Measurements from ENCODE around the gene RIOX2. TPM values are rescaled to one million over a fixed set of nuclear protein-coding genes. Genes with fewer than 3 reads are reported as not detected.

Gene RIOX2
- total RNA-seq, 3 donors from 2014 or later (not counting 1 experiment from before 2014, with no cell fraction given), result 8.7 to 16.2 (median 13.5) TPM

DNA sequence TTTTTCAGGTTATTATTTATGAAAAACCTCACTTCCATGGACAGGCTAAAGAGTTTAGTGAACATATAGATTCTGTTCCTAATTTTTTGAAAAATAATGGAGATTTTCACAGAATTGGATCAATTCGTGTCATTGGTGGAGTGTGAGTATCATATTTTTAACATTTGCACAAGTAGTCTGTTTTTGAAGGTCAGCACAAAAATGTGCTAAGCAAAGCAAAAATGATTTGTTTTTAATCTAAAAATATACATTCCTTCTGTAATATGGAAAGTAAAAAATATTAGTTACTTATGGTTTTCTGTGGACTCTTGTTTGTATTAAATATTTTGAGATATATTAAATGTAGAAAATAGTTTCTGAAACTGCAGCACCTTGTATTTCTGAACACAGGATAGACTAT is 79.4 kb downstream of the RIOX2 start:
- Mint-ChIP-seq H3K27ac (no peak overlapping the region), H3K9me3 (no peaks in the 10 kb centered on the region), H3K4me1 (no peaks in the 10 kb centered on the region), H3K36me3 (no peaks in the 10 kb centered on the region), H3K4me3 (no peak overlapping the region), H3K27me3 (ENCODE audit: low read depth in 2 of 2) (peaks cover 0 to 3% of the 10 kb centered on the region in 2 donors)
- intact Hi-C loops (cut with micrococcal nuclease), result no loop called here
- Histone ChIP-seq H3K4me3 (ENCODE audit: low read length) (no peak overlapping the region), H3K27ac (ENCODE audit: low read length) (no peak overlapping the region), H3K27me3 (ENCODE audit: control insufficient read depth, insufficient read depth, low read length) (no peaks in the 10 kb centered on the region), H3K4me1 (ENCODE audit: control insufficient read depth, insufficient read depth, low read length) (no peaks in the 10 kb centered on the region), H3K36me3 (ENCODE audit: control insufficient read depth, insufficient read depth, low read length) (no peaks in the 10 kb centered on the region), H3K9me3 (ENCODE audit: control insufficient read depth, insufficient read depth, low read length) (no peaks in the 10 kb centered on the region)
- no peak for DNase-seq
- WGBS (ENCODE audit: insufficient coverage), result 80% methylated on average over 1 of the region's 1 CpG
- TF ChIP-seq, protein P1, sequence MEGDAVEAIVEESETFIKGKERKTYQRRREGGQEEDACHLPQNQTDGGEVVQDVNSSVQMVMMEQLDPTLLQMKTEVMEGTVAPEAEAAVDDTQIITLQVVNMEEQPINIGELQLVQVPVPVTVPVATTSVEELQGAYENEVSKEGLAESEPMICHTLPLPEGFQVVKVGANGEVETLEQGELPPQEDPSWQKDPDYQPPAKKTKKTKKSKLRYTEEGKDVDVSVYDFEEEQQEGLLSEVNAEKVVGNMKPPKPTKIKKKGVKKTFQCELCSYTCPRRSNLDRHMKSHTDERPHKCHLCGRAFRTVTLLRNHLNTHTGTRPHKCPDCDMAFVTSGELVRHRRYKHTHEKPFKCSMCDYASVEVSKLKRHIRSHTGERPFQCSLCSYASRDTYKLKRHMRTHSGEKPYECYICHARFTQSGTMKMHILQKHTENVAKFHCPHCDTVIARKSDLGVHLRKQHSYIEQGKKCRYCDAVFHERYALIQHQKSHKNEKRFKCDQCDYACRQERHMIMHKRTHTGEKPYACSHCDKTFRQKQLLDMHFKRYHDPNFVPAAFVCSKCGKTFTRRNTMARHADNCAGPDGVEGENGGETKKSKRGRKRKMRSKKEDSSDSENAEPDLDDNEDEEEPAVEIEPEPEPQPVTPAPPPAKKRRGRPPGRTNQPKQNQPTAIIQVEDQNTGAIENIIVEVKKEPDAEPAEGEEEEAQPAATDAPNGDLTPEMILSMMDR (IDR thresholded peaks at IDR 0.05), result no peak
- no peak for ATAC-seq

Other genes with a start within 250 kb of the RIOX2 start
- gene ARL6, start 207.7 kb downstream of the RIOX2 start, total RNA-seq, result 1 to 10 TPM; 2.1 to 4.9 (median 2.3) TPM
- 1 to 10 TPM; 1.1 to 2.4 (median 1.8) TPM for gene CRYBG3, start 150.4 kb downstream of the RIOX2 start, total RNA-seq
- not detected for gene GABRR3, start 62.9 kb upstream of the RIOX2 start, total RNA-seq
- gene OR5AC2, start 114.7 kb upstream of the RIOX2 start, total RNA-seq, result not detected
- gene OR5H1, start 158.3 kb upstream of the RIOX2 start, total RNA-seq, result not detected
- gene OR5H14, start 175.0 kb upstream of the RIOX2 start, total RNA-seq, result not detected
- gene OR5H15, start 194.3 kb upstream of the RIOX2 start, total RNA-seq, result not detected